ENCODE measurements around the gene RBM14.

DNA sequence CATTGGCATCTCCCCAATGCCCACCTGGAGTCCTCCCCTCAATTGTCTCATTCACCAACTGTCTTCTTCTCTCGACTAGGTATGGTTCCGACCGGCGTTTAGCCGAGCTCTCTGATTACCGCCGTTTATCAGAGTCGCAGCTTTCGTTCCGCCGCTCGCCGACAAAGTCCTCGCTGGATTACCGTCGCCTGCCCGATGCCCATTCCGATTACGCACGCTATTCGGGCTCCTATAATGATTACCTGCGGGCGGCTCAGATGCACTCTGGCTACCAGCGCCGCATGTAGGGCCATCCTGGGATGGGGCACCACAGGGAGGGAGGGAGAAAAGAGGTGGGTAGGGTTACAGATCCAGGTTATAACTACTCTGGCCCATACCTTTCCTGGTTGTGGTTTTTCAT, 10.0 kb downstream of the RBM14 start:
- TF ChIP-seq C11orf30 (IDR thresholded peaks at IDR 0.05; ENCODE audit: low read depth): no peak
- TF ChIP-seq STAT5B (CRISPR knock-in tag; IDR thresholded peaks at IDR 0.05): no peak
- TF ChIP-seq, protein P1, sequence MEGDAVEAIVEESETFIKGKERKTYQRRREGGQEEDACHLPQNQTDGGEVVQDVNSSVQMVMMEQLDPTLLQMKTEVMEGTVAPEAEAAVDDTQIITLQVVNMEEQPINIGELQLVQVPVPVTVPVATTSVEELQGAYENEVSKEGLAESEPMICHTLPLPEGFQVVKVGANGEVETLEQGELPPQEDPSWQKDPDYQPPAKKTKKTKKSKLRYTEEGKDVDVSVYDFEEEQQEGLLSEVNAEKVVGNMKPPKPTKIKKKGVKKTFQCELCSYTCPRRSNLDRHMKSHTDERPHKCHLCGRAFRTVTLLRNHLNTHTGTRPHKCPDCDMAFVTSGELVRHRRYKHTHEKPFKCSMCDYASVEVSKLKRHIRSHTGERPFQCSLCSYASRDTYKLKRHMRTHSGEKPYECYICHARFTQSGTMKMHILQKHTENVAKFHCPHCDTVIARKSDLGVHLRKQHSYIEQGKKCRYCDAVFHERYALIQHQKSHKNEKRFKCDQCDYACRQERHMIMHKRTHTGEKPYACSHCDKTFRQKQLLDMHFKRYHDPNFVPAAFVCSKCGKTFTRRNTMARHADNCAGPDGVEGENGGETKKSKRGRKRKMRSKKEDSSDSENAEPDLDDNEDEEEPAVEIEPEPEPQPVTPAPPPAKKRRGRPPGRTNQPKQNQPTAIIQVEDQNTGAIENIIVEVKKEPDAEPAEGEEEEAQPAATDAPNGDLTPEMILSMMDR (IDR thresholded peaks at IDR 0.05 in 2 of 3, conservative IDR thresholded peaks at IDR 0.05 in 1 of 3; ENCODE audit: insufficient read depth in 2 of 3, low read depth in 1 of 3, low read length in 3 of 3): no peak
- no peak for TF ChIP-seq ZNF146 (CRISPR knock-in tag; IDR thresholded peaks at IDR 0.05; ENCODE audit: unreplicated experiment)
- TF ChIP-seq ZNF239 (CRISPR knock-in tag; IDR thresholded peaks at IDR 0.05): no peak
- no peak for TF ChIP-seq ZFX (CRISPR knock-in tag; IDR thresholded peaks at IDR 0.05)
- no peak for TF ChIP-seq TBP (optimal IDR thresholded peaks at IDR 0.05; ENCODE audit: low read depth, low read length)
- TF ChIP-seq ZNF354B (CRISPR knock-in tag; IDR thresholded peaks at IDR 0.05): no peak
- TF ChIP-seq MAFK (IDR thresholded peaks at IDR 0.05; ENCODE audit: low read length): no peak
- no peak for TF ChIP-seq RFX5 (IDR thresholded peaks at IDR 0.05; ENCODE audit: low read depth, low read length)
- TF ChIP-seq NR1H2 (CRISPR knock-in tag; IDR thresholded peaks at IDR 0.05): no peak
- TF ChIP-seq SMAD1 (IDR thresholded peaks at IDR 0.05; ENCODE audit: low read depth, low read length, partially characterized antibody): no peak

All from K562 (cell line).